ENCODE results near the gene RIN3. TPM values are rescaled to one million over a fixed set of nuclear protein-coding genes. Genes with fewer than 3 reads are reported as not detected.
A peak's percentile ranks its signal among the peaks of the same experiment; 100 is the strongest.

RIN3 gene
- total and polyA plus RNA-seq, 4 donors, result 5.0 to 15.6 (median 9.0) TPM

DNA sequence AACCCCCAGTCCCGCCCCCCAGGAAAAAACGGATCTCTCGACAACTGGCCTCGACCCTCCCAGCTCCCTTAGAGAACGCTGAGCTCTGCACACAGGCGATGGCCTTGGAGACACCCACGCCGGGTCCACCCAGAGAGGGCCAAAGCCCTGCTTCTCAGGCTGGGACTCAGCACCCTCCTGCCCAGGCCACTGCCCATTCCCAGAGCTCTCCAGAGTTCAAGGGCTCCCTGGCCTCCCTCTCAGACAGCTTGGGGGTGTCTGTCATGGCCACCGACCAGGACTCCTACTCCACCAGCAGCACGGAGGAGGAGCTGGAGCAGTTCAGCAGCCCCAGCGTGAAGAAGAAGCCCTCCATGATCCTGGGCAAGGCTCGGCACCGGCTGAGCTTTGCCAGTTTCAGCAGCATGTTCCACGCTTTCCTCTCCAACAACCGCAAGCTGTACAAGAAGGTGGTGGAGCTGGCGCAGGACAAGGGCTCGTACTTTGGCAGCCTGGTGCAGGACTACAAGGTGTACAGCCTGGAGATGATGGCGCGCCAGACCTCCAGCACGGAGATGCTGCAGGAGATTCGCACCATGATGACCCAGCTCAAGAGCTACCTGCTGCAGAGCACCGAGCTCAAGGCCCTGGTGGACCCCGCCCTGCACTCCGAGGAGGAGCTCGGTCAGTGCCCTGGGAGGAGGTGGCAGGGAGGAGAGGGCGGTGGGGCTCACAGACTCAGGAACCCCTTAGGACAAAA is 139.0 kb downstream of the RIN3 start:
- H3K9ac ChIP-seq (ENCODE audit: low read depth in 1 of 2, low read length in 2 of 2), result peak overlapping the region in 1 of 2 donors; percentile 28
- H3K4me3 ChIP-seq (ENCODE audit: low read depth in 1 of 3, low read length in 3 of 3), result peak overlapping the region; percentile 1 to 49 (median 34)
- DNase-seq (ENCODE audit: low spot score), result no peak
- H3K4me1 ChIP-seq (ENCODE audit: control insufficient read depth in 4 of 4, insufficient read depth in 4 of 4, low read length in 3 of 4), result no peaks in the 10 kb centered on the region
- peak overlapping the region; percentile 56 to 60 for H3K27ac ChIP-seq (ENCODE audit: low read depth in 1 of 2, low read length in 2 of 2)
- no peaks in the 10 kb centered on the region for H3K27me3 ChIP-seq (ENCODE audit: control insufficient read depth in 4 of 4, insufficient read depth in 4 of 4, low read length in 3 of 4)
- no peaks in the 10 kb centered on the region for H3K9me3 ChIP-seq (ENCODE audit: control insufficient read depth in 4 of 4, low read length in 3 of 4)
- WGBS, result 86% methylated on average over 26 of the region's 26 CpGs
- peaks cover 0 to 30% (median 4%) of the 10 kb centered on the region in 4 donors for H3K36me3 ChIP-seq (ENCODE audit: control insufficient read depth in 4 of 4, insufficient read depth in 3 of 4, low read depth in 1 of 4, low read length in 3 of 4)
- TF ChIP-seq RAD21 (IDR thresholded peaks at IDR 0.05) (no peak), EGR1 (IDR thresholded peaks at IDR 0.05; ENCODE audit: low read depth in 2 of 2) (no peak), YY1 (IDR thresholded peaks at IDR 0.05) (no peak), SP1 (IDR thresholded peaks at IDR 0.05) (no peak), HNF4A (conservative IDR thresholded peaks at IDR 0.05) (no peak), FOXA1 (IDR thresholded peaks at IDR 0.05) (no peak), TAF1 (conservative IDR thresholded peaks at IDR 0.05) (no peak)
- TF ChIP-seq, protein P1, sequence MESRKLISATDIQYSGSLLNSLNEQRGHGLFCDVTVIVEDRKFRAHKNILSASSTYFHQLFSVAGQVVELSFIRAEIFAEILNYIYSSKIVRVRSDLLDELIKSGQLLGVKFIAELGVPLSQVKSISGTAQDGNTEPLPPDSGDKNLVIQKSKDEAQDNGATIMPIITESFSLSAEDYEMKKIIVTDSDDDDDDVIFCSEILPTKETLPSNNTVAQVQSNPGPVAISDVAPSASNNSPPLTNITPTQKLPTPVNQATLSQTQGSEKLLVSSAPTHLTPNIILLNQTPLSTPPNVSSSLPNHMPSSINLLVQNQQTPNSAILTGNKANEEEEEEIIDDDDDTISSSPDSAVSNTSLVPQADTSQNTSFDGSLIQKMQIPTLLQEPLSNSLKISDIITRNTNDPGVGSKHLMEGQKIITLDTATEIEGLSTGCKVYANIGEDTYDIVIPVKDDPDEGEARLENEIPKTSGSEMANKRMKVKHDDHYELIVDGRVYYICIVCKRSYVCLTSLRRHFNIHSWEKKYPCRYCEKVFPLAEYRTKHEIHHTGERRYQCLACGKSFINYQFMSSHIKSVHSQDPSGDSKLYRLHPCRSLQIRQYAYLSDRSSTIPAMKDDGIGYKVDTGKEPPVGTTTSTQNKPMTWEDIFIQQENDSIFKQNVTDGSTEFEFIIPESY (IDR thresholded peaks at IDR 0.05), result no peak
- TF ChIP-seq, protein P2, sequence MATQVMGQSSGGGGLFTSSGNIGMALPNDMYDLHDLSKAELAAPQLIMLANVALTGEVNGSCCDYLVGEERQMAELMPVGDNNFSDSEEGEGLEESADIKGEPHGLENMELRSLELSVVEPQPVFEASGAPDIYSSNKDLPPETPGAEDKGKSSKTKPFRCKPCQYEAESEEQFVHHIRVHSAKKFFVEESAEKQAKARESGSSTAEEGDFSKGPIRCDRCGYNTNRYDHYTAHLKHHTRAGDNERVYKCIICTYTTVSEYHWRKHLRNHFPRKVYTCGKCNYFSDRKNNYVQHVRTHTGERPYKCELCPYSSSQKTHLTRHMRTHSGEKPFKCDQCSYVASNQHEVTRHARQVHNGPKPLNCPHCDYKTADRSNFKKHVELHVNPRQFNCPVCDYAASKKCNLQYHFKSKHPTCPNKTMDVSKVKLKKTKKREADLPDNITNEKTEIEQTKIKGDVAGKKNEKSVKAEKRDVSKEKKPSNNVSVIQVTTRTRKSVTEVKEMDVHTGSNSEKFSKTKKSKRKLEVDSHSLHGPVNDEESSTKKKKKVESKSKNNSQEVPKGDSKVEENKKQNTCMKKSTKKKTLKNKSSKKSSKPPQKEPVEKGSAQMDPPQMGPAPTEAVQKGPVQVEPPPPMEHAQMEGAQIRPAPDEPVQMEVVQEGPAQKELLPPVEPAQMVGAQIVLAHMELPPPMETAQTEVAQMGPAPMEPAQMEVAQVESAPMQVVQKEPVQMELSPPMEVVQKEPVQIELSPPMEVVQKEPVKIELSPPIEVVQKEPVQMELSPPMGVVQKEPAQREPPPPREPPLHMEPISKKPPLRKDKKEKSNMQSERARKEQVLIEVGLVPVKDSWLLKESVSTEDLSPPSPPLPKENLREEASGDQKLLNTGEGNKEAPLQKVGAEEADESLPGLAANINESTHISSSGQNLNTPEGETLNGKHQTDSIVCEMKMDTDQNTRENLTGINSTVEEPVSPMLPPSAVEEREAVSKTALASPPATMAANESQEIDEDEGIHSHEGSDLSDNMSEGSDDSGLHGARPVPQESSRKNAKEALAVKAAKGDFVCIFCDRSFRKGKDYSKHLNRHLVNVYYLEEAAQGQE (IDR thresholded peaks at IDR 0.05), result no peak
- TF ChIP-seq, protein P3, sequence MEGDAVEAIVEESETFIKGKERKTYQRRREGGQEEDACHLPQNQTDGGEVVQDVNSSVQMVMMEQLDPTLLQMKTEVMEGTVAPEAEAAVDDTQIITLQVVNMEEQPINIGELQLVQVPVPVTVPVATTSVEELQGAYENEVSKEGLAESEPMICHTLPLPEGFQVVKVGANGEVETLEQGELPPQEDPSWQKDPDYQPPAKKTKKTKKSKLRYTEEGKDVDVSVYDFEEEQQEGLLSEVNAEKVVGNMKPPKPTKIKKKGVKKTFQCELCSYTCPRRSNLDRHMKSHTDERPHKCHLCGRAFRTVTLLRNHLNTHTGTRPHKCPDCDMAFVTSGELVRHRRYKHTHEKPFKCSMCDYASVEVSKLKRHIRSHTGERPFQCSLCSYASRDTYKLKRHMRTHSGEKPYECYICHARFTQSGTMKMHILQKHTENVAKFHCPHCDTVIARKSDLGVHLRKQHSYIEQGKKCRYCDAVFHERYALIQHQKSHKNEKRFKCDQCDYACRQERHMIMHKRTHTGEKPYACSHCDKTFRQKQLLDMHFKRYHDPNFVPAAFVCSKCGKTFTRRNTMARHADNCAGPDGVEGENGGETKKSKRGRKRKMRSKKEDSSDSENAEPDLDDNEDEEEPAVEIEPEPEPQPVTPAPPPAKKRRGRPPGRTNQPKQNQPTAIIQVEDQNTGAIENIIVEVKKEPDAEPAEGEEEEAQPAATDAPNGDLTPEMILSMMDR (IDR thresholded peaks at IDR 0.05; ENCODE audit: low read depth, low read length, missing input control), result no peak

DNA sequence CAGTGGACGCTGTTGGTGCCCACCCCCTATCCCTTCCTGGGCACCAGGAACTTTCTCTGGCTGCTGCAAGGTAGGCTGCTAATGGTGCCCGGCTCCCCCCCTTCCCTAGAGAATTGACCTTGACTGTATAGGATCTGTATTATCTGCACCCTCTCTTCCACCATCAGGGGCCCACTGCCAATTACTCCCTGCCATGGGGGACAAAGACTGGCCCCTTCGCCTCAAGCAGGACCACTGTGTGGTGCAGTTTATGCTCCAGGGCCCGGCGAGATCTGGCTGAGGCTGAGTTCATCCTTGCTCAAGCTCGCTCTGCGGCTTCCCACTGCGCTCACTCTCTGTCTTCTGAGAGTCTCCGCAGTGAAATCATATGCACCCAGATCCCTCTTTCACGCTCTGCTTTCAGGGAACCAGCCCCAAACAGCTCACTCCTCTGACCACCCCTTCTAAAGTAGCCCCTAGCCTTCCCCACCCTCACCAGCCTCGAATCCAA is 139.6 kb downstream of the RIN3 start:
- 87% methylated on average over 11 of the region's 11 CpGs for WGBS
- no peaks in the 10 kb centered on the region for H3K4me1 ChIP-seq (ENCODE audit: control insufficient read depth in 4 of 4, insufficient read depth in 4 of 4, low read length in 3 of 4)
- H3K4me3 ChIP-seq (ENCODE audit: low read depth in 1 of 3, low read length in 3 of 3), result peak overlapping the region in 1 of 3 donors; percentile 34
- no peaks in the 10 kb centered on the region for H3K9me3 ChIP-seq (ENCODE audit: control insufficient read depth in 4 of 4, low read length in 3 of 4)
- no peaks in the 10 kb centered on the region for H3K27me3 ChIP-seq (ENCODE audit: control insufficient read depth in 4 of 4, insufficient read depth in 4 of 4, low read length in 3 of 4)
- peaks cover 0 to 36% (median 4%) of the 10 kb centered on the region in 4 donors for H3K36me3 ChIP-seq (ENCODE audit: control insufficient read depth in 4 of 4, insufficient read depth in 3 of 4, low read depth in 1 of 4, low read length in 3 of 4)
- no peak for DNase-seq (ENCODE audit: low spot score)
- H3K27ac ChIP-seq (ENCODE audit: low read depth in 1 of 2, low read length in 2 of 2), result peak overlapping the region; percentile 56 to 60
- H3K9ac ChIP-seq (ENCODE audit: low read depth in 1 of 2, low read length in 2 of 2), result no peak overlapping the region
- TF ChIP-seq, protein P4, sequence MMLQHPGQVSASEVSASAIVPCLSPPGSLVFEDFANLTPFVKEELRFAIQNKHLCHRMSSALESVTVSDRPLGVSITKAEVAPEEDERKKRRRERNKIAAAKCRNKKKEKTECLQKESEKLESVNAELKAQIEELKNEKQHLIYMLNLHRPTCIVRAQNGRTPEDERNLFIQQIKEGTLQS (IDR thresholded peaks at IDR 0.05), result no peak
- TF ChIP-seq, protein P5, sequence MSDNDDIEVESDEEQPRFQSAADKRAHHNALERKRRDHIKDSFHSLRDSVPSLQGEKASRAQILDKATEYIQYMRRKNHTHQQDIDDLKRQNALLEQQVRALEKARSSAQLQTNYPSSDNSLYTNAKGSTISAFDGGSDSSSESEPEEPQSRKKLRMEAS (IDR thresholded peaks at IDR 0.05), result no peak
- no peak for TF ChIP-seq RAD21 (IDR thresholded peaks at IDR 0.05)
- no peak for TF ChIP-seq SP1 (IDR thresholded peaks at IDR 0.05)
- no peak for TF ChIP-seq HNF4A (conservative IDR thresholded peaks at IDR 0.05)
- TF ChIP-seq, protein P2 (IDR thresholded peaks at IDR 0.05), result no peak
- TF ChIP-seq YY1 (IDR thresholded peaks at IDR 0.05), result no peak
- TF ChIP-seq, protein P1 (IDR thresholded peaks at IDR 0.05), result no peak
- no peak for TF ChIP-seq EGR1 (IDR thresholded peaks at IDR 0.05; ENCODE audit: low read depth in 2 of 2)

Measured in liver (tissue), 9 donors.